ENCODE data around the gene HOXA6. TPM values are rescaled to one million over a fixed set of nuclear protein-coding genes. Genes with fewer than 3 reads are reported as not detected.

The HOXA6 gene
- total and polyA plus RNA-seq, 2 donors from 2014 or later: 1.1 to 22.0 TPM

- intact Hi-C loops (cut with DNase I): no loop called here
- TF ChIP-seq CTCF (IDR thresholded peaks at IDR 0.05; ENCODE audit: borderline replicate concordance, extremely low read depth, insufficient read depth): no peak
These were observed 29.0 kb downstream of the HOXA6 start for GRCh38 chr7:27118580-27118979.

GRCh38 chr7:27117887-27118491, 29.6 kb downstream of the HOXA6 start:
- no peak for TF ChIP-seq CTCF (IDR thresholded peaks at IDR 0.05; ENCODE audit: borderline replicate concordance, extremely low read depth, insufficient read depth)
- Histone ChIP-seq H3K27me3 (ENCODE audit: control insufficient read depth, insufficient read depth, low read length) (no peaks in the 10 kb centered on the region), H3K4me1 (ENCODE audit: control insufficient read depth in 2 of 3, insufficient read depth in 2 of 3, low read depth in 1 of 3, low read length in 3 of 3) (peaks cover 13 to 31% (median 26%) of the 10 kb centered on the region in 3 donors), H3K9me3 (ENCODE audit: control insufficient read depth in 2 of 3, insufficient read depth in 1 of 3, low read length in 3 of 3) (no peaks in the 10 kb centered on the region), H3K4me3 (ENCODE audit: low read length in 3 of 3) (peak overlapping the region; percentile 61 to 74 (median 64)), H3K9ac (ENCODE audit: low read length in 3 of 3) (peak overlapping the region; percentile 54 to 81 (median 78)), H3K27ac (ENCODE audit: low read depth in 2 of 2, low read length in 2 of 2) (peak overlapping the region; percentile 96), H3K36me3 (ENCODE audit: control insufficient read depth in 2 of 3, insufficient read depth in 3 of 3, low read length in 3 of 3) (peaks cover 0 to 2% (median 0%) of the 10 kb centered on the region in 3 donors)
- intact Hi-C loops (cut with DNase I): no loop called here
- no peak for FAIRE-seq
- DNase-seq: peak in 4 of 5 donors; percentile 69 to 83 (median 78)

More at GRCh38 chr7:27118580-27118979, 29.0 kb downstream of the HOXA6 start:
- H3K36me3 ChIP-seq (ENCODE audit: control insufficient read depth in 2 of 3, insufficient read depth in 3 of 3, low read length in 3 of 3): peaks cover 0 to 2% (median 0%) of the 10 kb centered on the region in 3 donors
- no peaks in the 10 kb centered on the region for H3K9me3 ChIP-seq (ENCODE audit: control insufficient read depth in 2 of 3, insufficient read depth in 1 of 3, low read length in 3 of 3)
- DNase-seq (peak in 4 of 5 donors; percentile 37 to 73 (median 51)), FAIRE-seq (no peak)
- no peaks in the 10 kb centered on the region for H3K27me3 ChIP-seq (ENCODE audit: control insufficient read depth, insufficient read depth, low read length)
- H3K9ac ChIP-seq (ENCODE audit: low read length in 3 of 3): peak overlapping the region in 2 of 3 donors; percentile 54 to 81
- H3K4me1 ChIP-seq (ENCODE audit: control insufficient read depth in 2 of 3, insufficient read depth in 2 of 3, low read depth in 1 of 3, low read length in 3 of 3): peaks cover 13 to 28% (median 28%) of the 10 kb centered on the region in 3 donors
- peak overlapping the region; percentile 96 for H3K27ac ChIP-seq (ENCODE audit: low read depth in 2 of 2, low read length in 2 of 2)
- H3K4me3 ChIP-seq (ENCODE audit: low read length in 3 of 3): peak overlapping the region; percentile 61 to 74 (median 64)

GRCh38 chr7:27116962-27117886, 30.4 kb downstream of the HOXA6 start:
- Histone ChIP-seq H3K9me3 (ENCODE audit: control insufficient read depth in 2 of 3, insufficient read depth in 1 of 3, low read length in 3 of 3) (no peaks in the 10 kb centered on the region), H3K36me3 (ENCODE audit: control insufficient read depth in 2 of 3, insufficient read depth in 3 of 3, low read length in 3 of 3) (peaks cover 0 to 2% (median 0%) of the 10 kb centered on the region in 3 donors), H3K4me1 (ENCODE audit: control insufficient read depth in 2 of 3, insufficient read depth in 2 of 3, low read depth in 1 of 3, low read length in 3 of 3) (peaks cover 13 to 32% (median 26%) of the 10 kb centered on the region in 3 donors), H3K27me3 (ENCODE audit: control insufficient read depth, insufficient read depth, low read length) (no peaks in the 10 kb centered on the region), H3K4me3 (ENCODE audit: low read length in 3 of 3) (peak overlapping the region; percentile 61 to 74 (median 64)), H3K9ac (ENCODE audit: low read length in 3 of 3) (peak overlapping the region; percentile 78 to 89 (median 79)), H3K27ac (ENCODE audit: low read depth in 2 of 2, low read length in 2 of 2) (peak overlapping the region; percentile 96)
- no peak for TF ChIP-seq CTCF (IDR thresholded peaks at IDR 0.05; ENCODE audit: borderline replicate concordance, extremely low read depth, insufficient read depth)
- intact Hi-C loops (cut with DNase I): no loop called here
- FAIRE-seq: no peak
- peak in 3 of 5 donors; percentile 61 to 76 (median 62) for DNase-seq

All from kidney (tissue), 14 donors.